AG20443 (cell line): ENCODE measurements around the gene TGM1.

Source experiments
- DNase-seq: peaks from one replicate; pipeline ENCODE4 v3.0.0; 2012; ENCODE audit warnings: low spot score, mixed read lengths

TGM1 gene

GRCh38 chr14:24292118-24292807 is 29.3 kb upstream of the TGM1 start:
- DNase-seq, result no peak

GRCh38 chr14:24291446-24292117 is 28.6 kb upstream of the TGM1 start:
- no peak for DNase-seq

- DNase-seq, result no peak
Measured at GRCh38 chr14:24290746-24291145, 27.8 kb upstream of the TGM1 start.

GRCh38 chr14:24289649-24290280 is 26.8 kb upstream of the TGM1 start:
- no peak for DNase-seq

GRCh38 chr14:24286996-24287395 is 24.0 kb upstream of the TGM1 start:
- DNase-seq, result no peak

GRCh38 chr14:24285351-24285750 is 22.4 kb upstream of the TGM1 start:
- DNase-seq, result peak; percentile 63

- DNase-seq, result no peak
Measured at GRCh38 chr14:24284501-24285035, 21.6 kb upstream of the TGM1 start.

GRCh38 chr14:24283796-24284460 is 21.0 kb upstream of the TGM1 start:
- DNase-seq, result no peak

- DNase-seq, result no peak
Measured at GRCh38 chr14:24282736-24283135, 19.8 kb upstream of the TGM1 start.

- no peak for DNase-seq
Measured at GRCh38 chr14:24281636-24282035, 18.7 kb upstream of the TGM1 start.

GRCh38 chr14:24280797-24281460 is 18.0 kb upstream of the TGM1 start:
- DNase-seq, result peak; percentile 57

GRCh38 chr14:24279301-24280186 is 16.6 kb upstream of the TGM1 start:
- peak; percentile 27 for DNase-seq

- DNase-seq, result no peak
Measured at GRCh38 chr14:24278424-24278823, 15.4 kb upstream of the TGM1 start.

- no peak for DNase-seq
Measured at GRCh38 chr14:24277606-24278321, 14.8 kb upstream of the TGM1 start.

- DNase-seq, result no peak
Measured at GRCh38 chr14:24277071-24277470, 14.1 kb upstream of the TGM1 start.

- no peak for DNase-seq
Measured at GRCh38 chr14:24274101-24274543, 11.1 kb upstream of the TGM1 start.

- DNase-seq, result no peak
Measured at GRCh38 chr14:24273422-24273998, 10.5 kb upstream of the TGM1 start.

- no peak for DNase-seq
Measured at GRCh38 chr14:24272467-24272866, 9.5 kb upstream of the TGM1 start.

GRCh38 chr14:24271834-24272263 is 8.9 kb upstream of the TGM1 start:
- DNase-seq, result no peak
